GM19239 (cell line): ENCODE results near the gene RYR2.

Experiments used
- DNase-seq: peaks from one replicate; pipeline ENCODE4 v3.0.0; 2011; ENCODE audit warnings: low spot score; ENCODE audit not compliant: insufficient read length
- FAIRE-seq: peaks from 2 replicates; lab custom pipeline; 2011; peaks lifted over from hg19 to GRCh38; lab: Jason Lieb, UNC

RYR2 gene

DNA sequence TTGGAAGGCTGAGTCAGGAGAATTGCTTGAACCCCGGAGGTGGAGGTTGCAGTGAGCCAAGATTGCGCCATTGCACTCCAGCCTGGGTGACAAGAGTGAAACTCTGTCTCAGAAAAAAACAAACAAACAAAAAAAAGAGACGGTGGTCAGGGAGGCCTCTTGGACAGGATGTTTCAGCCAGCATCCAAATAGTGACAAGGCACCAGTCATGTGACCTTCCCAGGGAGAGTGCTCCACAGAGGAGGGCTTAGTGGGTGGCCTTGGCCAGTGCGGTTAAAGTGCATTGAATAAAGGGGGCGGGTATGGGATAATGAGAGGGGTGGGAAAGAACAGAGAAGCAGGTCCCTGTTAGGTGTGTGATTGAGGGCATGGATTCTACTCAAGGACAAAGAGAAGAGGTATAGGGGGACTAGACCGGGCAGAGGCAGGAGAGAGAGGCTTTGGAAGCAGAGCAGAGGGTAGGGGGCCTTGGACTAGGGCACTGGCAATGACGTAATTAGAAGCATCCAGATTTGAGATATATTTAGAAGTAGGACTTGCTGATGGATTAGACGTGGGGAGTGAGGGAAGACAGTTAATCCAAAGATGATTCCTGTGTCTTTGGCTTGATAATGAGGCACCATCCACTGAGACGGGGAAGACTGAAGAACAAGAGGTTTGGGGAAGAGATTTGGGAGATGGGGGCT lies 12.0 kb upstream of the RYR2 start:
- DNase-seq (no peak), FAIRE-seq (no peak)

DNA sequence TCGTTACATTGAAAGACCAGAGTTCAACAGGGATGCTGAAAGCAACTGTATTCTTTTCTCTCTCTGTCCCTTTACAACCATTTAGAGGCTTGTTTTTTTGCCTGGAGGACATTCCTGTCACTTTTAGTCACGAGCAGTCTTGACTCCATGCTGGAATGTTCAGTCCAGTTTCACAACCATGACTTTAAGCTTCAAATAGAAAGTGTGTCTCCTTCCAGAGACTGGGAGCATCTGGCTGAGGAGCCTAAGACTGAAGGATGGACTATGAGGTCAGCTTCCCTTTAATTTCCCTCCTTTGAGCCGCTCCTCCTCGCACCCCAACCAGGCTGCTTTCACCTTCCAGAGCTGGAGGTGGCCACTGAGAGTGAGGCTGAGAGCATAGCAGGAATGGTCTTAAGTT lies 10.5 kb upstream of the RYR2 start:
- FAIRE-seq (no peak), DNase-seq (no peak)

DNA sequence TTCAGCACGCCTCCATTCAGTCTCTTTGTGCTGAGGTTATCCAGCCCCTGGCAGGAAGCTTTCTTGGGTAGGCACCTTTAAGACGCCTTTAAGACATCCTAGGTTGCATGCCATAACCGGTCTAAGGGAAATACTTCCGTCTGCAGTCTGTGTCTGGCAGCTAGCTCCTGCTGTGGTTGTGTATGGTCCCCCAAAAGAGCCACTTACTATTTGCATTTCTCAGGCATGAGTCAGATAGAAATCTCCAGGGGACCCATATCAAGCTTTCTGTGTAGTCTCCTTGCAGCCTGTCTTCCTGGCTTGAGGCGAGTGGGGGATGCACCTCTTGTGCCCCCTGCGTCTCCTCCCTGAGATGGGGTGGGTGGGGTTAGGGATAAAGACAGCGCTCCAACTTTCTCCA lies 10.0 kb upstream of the RYR2 start:
- no peak for FAIRE-seq

DNA sequence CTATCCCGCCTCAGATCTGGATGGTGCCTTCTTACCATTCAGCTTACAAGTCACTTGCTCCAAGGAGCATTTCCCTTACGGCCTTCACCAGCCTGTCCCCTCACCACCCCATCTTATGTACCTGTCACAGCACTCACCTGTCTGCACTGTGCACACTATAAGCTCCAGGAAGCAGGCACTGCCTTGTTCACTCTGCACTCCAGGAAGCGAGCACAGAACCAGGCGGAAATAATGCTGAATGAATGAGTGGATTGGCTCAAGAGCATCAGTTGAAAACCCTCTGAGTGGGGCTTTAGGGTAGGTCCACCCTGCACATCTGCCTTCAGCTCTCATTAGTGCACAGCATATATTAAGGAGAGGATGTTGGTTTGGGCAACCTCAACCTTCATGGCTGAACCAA lies 8.9 kb upstream of the RYR2 start:
- DNase-seq (no peak), FAIRE-seq (no peak)

More for the DNA sequence above, 10.0 kb upstream of the RYR2 start:
- DNase-seq, result no peak

DNA sequence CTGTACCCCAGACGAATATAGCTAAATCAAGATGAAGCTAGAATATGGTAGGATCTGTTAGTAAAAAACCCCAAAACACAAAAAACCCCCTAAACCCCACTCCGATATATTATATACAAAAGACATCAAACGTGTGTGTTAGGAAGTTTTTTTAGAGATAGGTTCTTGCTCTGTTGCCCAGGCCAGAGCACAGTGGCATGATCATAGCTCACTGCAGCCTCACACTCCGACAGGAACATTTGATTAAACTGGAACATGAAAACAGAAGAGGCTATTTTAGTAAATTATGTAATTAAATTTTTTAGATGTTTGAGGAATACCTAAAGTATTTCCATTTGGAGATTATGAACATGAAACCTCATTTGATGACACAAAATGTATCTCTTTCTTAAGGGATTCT lies 8.2 kb upstream of the RYR2 start:
- FAIRE-seq (no peak), DNase-seq (no peak)

DNA sequence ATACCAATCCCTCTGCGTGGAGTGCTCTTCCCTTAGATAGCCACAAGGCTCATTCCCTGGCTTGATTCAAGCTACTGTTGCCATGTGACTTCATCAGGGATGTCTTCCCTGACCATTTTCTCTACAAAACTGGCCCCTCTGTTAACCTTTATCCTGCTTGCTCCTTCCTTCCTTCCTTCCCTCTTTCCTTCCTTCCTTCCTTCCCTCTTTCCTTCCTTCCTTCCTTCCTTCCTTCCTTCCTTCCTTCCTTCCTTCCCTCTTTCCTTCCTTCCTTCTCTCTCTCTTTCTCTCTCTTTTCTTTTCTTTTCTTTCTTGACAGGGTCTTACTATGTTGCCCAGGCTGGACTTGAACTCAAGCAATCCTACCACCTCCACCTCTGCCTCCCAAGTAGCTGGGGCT lies 6.2 kb upstream of the RYR2 start:
- FAIRE-seq (no peak), DNase-seq (no peak)

DNA sequence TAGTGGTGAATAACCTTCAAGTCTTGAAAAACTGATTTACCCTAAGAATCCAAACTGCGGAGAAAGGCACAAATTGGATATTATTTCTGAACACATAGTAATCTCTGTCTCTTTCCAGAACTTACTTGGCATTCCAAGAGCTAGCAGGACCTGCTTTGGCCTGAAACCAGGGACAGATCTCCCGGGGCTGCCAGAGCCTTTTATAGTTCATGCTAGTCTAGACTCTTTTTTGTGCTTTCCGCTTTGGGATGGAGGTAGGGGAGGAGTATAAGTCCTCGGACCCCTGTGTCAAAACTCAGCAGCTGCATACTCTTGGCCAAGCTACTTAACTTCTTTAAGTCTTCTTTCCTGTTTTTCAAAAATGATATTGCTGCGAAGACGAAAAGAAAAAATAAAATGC lies 3.8 kb upstream of the RYR2 start:
- no peak for DNase-seq
- FAIRE-seq, result no peak

DNA sequence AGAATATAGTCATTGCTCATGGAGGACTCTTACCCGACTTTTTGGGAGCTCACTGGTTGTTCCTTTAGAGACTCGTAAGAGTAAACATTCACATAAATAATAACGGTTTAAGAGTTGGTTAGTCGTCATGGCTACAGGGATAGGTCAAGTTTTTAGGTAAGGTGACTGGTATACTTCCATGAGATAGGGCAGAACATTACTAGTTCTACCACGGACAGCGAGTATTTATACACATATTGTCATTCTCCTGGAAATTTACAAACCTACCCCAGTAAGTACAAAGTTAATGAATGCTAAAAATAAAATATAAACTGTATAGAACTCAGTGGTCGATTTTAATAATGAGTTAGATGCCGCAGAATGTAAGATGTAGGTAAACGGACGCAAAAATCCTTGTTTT lies 1.2 kb upstream of the RYR2 start:
- DNase-seq (no peak), FAIRE-seq (no peak)

DNA sequence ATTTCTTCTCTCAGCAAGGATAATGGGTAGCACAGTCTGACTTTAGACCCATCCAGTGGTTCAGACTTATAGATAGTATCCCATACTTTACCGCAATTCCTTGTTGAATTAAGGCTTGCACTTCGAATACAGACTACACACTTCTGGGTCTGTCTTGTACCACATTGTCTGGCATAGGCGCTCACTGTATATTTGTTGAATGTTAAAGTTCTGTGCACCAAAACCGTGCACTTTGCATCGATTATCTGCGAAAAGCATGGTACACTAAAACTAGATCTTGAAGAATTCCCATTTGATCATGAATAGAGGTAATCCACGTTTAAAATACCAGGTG lies 556 bp upstream of the RYR2 start:
- FAIRE-seq (no peak), DNase-seq (no peak)

DNA sequence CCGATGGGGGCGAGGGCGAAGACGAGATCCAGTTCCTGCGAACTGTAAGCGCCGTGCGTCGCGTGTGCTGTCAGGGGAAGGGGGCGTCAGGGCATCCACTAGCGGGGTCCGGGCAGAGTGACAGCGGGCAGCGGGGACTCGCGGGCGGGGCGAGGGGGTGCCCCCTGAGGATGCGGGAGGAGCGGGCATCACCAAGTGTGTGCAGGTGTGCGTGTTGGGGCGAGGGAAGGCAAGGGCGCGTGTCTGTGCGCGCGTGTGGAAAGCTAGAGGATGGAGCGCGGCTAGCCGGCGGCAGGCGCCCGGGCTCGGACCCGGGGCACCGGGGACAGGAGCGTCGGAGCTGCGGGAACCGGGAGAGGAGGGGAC lies 525 bp downstream of the RYR2 start:
- FAIRE-seq (no peak), DNase-seq (no peak)

DNA sequence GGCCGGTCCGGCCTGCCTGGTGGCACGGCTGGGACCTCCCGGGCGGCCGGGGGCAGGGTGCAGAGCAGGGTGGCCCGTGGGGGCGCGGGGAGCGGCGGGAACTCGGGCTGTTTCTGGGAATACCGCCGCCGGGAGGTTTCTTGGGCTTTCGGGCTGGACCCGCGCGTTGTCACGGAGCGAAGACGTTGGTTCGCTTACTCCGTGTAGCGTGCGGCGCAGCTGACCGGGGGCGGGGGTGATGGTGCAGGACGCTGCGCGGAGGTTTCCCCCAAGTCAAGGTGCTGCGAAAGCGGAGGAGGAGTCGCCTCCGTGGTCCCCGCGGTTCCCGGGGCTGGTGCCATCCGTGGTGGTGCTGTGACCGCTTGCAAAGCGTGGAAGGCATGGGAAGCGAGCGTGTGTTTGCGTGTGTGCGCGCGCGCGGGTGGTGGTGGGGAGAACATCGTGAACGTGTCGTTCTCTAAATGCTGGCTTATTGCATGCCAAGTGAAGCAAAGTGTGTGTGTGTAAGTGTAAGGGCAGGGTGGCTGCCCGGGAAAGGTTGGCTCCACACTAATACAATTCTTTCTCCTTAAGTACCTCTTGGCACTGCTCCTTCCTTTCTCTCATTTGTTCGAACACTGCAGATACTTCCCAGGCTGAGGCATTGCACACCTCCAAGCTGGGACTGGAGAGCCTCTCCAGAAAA lies 1.1 kb downstream of the RYR2 start:
- FAIRE-seq (no peak), DNase-seq (no peak)

DNA sequence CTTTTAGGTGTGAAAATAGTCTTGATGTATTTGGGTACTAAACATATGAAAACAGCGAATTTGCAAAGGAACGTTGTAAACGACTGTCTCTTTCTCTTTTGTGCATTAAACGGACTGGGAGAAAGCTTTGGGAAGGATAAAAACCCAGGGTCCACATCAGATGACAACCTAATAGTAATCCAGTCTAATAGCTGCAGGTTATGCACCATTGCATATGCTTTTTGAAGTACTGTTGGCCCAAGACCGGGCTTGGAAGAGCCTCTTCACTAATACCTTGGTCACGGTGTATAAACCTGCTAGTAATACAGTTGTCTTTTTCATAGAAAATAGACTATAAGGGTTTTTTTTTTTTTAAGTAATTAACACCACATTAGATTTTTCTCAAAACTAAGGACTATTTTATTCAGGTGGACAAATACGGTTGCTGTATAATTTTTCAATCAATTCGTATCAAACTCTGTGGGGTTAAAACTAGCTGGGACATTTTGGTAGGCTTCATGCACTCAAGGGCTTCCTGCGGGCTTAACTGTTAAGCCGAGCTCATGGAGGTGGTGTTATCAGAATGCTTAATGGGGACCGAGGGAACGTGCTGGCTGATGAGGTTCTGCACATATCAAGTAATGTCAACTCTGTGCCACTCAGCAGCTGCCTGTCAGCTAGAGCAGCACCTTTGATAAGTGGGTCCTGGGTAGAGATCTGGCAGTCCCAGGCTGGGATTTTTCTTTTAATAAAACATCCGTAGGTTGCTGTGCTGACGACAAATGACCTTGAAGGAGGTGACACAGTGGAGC lies 2.1 kb downstream of the RYR2 start:
- DNase-seq, result no peak
- FAIRE-seq, result no peak

DNA sequence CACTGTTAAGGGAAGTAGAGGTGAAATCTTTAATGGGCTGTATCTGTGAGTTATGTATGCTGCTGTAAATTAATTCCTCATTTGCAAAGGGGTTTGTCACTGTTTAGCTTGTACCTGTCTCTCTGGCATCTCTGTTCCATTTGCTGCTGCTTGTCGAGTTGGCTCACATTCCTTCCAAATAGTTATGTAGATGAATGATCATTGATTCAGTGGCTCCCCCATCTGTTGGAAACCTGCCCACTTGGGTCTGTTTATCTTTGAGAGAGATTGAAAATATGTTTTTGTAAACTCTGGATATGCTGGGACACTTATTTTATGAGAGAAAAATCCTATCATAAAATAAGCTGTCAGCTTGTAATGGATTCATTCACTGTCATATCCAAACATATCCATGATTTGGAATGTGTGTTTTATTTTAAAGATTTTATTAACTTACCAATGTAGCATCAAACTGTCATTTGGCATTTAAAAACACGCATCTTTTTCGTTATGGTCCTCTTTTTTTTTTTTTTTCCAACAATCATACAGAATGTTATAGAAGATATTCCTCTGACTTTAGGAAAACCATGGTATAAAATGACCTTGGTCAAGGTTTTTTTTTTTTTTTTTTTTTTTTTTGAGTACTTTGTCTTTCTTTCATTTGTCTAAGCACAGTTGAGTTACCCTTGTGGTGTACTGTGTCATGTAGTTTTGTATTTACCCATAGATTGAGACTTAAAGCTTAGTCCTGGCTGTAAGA lies 3.5 kb downstream of the RYR2 start:
- no peak for DNase-seq
- no peak for FAIRE-seq

DNA sequence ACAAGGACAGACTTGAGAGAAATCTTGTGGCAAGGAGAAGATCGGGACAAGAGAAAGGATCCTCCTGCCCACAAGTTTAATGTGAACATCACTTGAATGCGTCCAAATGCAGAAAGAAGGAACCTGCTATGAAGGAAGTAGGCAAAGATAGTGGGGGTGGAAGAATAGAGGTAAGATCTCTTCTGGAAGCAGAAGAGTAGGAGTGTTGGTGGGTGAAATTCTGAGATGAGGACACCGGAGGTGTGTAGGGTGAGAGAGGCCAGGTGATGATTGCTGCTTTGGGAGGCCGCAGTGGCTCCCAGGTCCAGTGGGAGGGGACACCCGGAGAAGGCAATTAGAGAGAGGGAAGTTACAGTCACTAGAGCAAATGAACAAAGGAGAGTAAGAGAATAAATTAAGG lies 6.8 kb downstream of the RYR2 start:
- FAIRE-seq (no peak), DNase-seq (no peak)

DNA sequence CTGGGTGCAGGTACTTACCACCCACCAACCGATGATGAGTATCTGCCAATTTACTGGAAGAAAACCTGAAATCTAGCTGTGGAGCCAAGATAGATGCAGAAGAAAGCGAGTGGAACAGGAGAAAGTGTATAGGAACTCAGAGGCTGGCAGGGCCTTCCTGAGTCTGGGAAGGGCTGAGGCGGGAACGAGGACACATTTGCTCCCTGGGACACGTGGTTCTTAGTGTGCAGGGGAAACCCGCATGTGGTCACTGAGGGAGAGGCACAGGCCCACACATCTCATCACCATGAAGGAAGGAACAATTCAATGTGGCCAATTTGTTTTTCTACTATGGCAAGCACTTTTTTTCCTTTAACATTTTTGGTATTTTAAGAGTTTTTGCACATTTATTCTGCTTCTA lies 8.2 kb downstream of the RYR2 start:
- no peak for FAIRE-seq
- DNase-seq, result no peak

DNA sequence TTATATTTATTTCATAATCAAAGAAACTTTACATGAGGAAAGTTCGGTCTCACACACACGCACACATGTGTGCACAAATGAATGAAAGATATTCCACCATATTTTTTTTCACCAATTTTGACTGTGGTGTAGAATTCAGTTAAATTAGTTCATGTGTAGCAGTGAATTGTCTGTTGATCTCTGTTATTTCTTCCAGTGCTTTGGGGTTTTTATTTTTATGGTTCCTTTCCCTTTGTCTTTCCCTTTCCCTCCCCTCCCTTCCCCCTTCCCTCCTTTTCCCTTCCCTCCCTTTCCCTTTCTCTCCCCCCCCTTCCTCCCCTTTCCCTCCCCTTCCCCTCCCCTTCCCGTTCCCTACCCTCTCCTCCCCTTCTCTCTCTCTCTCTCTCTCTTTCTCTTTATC lies 8.9 kb downstream of the RYR2 start:
- FAIRE-seq (no peak), DNase-seq (no peak)

DNA sequence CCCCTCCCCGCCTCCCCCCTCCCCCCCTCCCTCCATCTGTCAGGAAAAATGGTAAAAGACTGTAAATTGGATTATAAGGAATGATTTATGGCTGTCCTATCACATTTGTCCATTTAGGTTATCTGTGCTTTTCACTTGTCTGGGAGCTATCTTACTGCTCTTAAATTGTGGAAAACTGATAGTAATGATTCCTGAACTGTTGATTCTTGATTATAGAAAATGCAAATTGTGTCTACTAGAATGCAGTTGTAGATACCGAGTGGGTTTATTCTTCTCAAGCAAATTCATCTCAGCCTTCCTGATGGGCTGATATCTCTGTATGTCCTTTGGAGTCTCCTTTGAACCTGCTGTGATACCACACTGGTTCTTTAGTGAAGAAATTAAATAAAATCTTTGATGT lies 12.3 kb downstream of the RYR2 start:
- DNase-seq (no peak), FAIRE-seq (no peak)

DNA sequence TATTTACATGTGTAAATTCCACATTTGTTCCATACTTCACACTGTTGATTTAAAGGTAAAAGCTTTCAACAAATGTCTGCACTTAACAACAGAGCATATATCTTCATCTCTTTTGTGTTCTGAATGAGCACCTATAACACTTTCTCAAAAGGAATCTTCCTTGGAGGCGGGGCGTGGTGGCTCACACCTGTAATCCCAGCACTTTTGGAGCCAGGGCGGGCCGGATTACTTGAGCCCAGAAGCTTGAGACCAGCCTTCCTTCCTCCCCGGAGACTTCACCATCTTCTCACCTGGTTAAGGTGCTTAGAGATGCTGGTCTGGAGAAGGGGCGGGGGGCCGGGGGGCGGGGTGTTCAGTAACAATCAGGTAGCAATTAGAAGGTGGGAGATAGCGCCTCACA lies 16.5 kb downstream of the RYR2 start:
- DNase-seq (no peak), FAIRE-seq (no peak)

DNA sequence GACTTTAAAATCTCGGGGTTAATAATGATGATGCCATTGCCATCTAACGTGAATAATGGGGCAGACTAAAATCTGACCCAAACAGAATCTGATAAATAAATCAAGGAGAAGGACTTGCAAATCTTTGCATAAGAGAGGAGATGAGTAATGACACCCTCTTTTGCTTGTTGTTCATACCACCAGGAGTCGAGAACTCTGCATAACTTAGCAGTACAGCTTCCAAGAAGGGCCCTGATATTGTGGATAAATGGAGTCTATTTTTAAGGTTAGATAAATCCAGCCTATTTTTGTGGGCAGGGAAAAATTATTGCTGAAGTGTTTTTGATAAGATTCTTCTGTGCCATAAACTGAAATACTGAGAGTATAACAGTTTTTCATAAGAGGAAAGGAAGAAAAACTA lies 17.3 kb downstream of the RYR2 start:
- FAIRE-seq, result no peak
- no peak for DNase-seq

DNA sequence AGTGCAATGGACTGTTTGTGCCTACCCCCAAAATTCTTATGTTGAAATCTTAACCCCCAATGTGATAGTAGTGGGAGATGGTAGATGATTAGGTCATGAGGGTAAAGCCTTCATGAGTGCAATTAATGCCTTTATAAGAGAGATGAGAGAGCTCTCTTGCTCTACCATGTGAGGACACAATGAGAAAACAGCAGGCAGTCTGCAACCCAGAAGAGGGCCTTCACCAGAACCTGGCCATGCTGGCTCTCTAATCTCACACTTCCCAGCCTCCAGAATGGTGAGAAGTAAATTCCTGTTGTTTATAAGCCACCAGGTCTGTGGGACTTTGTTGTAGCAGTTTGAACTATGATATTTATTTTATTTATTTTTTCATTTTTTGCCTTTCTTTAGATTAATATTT lies 21.0 kb downstream of the RYR2 start:
- FAIRE-seq, result no peak
- DNase-seq, result no peak

DNA sequence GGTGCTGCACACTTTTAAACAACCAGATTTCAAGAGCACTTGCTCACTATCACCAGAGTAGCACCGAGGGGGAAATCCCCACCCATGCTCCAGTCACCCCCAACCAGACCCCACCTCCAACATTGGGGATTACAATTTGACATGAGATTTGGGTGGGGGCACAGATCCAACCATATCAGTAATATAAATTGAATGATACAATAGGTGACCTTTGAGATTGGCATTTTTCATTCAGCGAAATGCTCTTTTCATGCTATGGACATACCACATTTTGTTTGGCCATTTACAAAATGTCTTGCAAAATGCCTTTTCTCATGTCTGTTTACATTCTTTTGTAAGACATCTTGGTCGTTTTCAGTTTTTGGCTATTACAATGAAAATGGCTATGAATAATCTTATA lies 23.9 kb downstream of the RYR2 start:
- FAIRE-seq (no peak), DNase-seq (no peak)
